Measurements from ENCODE around the gene ZNF678. TPM values are rescaled to one million over a fixed set of nuclear protein-coding genes. Genes with fewer than 3 reads are reported as not detected.

ZNF678 gene
- polyA plus RNA-seq, 3 donors, result 1.5 to 1.9 (median 1.7) TPM

DNA sequence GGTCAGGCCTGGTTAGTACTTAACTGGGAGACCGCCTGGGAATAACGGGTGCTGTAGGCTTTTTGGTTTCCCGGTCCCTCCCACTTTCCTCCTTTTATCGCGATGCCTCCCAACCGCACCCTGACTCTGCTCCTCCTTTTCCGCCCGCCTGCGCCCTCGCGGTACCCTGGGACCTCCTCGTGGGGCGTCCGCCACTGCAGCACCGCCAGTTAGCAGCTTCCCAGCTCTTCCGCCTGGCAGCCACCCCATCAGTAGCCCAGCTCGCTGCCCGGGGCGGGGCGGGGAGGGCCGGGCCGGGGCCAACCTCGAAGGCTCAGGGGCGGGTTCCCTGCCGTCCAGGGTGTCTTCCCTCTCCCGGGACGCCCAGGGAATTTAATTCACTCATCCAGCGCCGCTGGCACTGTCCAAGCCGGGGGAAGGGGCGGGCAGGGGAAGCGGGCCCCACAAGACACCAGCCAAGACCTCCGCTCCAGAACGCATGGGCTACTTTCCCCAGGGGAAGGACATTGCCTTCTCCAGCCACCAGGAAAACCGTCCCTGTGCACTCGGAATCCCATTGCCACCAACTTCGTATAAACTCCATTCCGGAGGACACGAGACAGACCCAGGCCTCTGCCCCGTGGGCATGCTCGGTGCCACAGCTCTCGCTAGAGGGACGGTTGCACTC lies 2.0 kb upstream of the ZNF678 start:
- Mint-ChIP-seq H3K4me3 (peak overlapping the region in 1 of 2 donors; percentile 48), H3K4me1 (peaks cover 35% of the 10 kb centered on the region), H3K27ac (no peak overlapping the region), H3K9me3 (peaks cover 24 to 69% (median 58%) of the 10 kb centered on the region in 7 donors), H3K27me3 (ENCODE audit: low read depth in 3 of 3) (peaks cover 49 to 55% (median 55%) of the 10 kb centered on the region in 3 donors), H3K36me3 (peaks cover 5 to 10% of the 10 kb centered on the region in 2 donors)
- no peak overlapping the region for H3K4me3 ChIP-seq (replicated peaks in 1 of 3; ENCODE audit: low read depth in 2 of 3, low read length in 3 of 3)
- H2AFZ ChIP-seq (ENCODE audit: insufficient read depth, low read depth, low read length, poor library complexity, severe bottlenecking), result no peak overlapping the region
- H3K27ac ChIP-seq (ENCODE audit: low read depth in 1 of 2, low read length in 2 of 2), result no peak overlapping the region
- H4K20me1 ChIP-seq (ENCODE audit: insufficient read depth, low read length), result no peaks in the 10 kb centered on the region
- peaks cover 11 to 58% of the 10 kb centered on the region in 2 donors for H3K27me3 ChIP-seq (ENCODE audit: control insufficient read depth in 2 of 2, insufficient read depth in 2 of 2, low read length in 2 of 2)
- 63% methylated on average over 40 of the region's 43 CpGs for WGBS (ENCODE audit: insufficient coverage)
- H3K9ac ChIP-seq (ENCODE audit: insufficient read depth, low read length, poor library complexity, severe bottlenecking), result no peak overlapping the region
- peaks cover 20% of the 10 kb centered on the region for H3K79me2 ChIP-seq (ENCODE audit: insufficient read depth, low read length)
- intact Hi-C loops (cut with micrococcal nuclease), result no loop called here
- DNase-seq, result no peak
- peaks cover 44 to 57% of the 10 kb centered on the region in 2 donors for H3K9me3 ChIP-seq (replicated peaks in 1 of 2; ENCODE audit: control insufficient read depth in 1 of 2, insufficient read depth in 1 of 2, low read length in 2 of 2)
- TF ChIP-seq, protein P1, sequence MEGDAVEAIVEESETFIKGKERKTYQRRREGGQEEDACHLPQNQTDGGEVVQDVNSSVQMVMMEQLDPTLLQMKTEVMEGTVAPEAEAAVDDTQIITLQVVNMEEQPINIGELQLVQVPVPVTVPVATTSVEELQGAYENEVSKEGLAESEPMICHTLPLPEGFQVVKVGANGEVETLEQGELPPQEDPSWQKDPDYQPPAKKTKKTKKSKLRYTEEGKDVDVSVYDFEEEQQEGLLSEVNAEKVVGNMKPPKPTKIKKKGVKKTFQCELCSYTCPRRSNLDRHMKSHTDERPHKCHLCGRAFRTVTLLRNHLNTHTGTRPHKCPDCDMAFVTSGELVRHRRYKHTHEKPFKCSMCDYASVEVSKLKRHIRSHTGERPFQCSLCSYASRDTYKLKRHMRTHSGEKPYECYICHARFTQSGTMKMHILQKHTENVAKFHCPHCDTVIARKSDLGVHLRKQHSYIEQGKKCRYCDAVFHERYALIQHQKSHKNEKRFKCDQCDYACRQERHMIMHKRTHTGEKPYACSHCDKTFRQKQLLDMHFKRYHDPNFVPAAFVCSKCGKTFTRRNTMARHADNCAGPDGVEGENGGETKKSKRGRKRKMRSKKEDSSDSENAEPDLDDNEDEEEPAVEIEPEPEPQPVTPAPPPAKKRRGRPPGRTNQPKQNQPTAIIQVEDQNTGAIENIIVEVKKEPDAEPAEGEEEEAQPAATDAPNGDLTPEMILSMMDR (IDR thresholded peaks at IDR 0.05), result no peak
- H3K4me2 ChIP-seq (replicated peaks; ENCODE audit: extremely low read depth, low read length, poor library complexity, severe bottlenecking), result no peak overlapping the region
- peaks cover 0 to 3% of the 10 kb centered on the region in 2 donors for H3K36me3 ChIP-seq (replicated peaks in 1 of 2; ENCODE audit: control insufficient read depth in 1 of 2, insufficient read depth in 2 of 2, low read length in 2 of 2)
- H3K4me1 ChIP-seq (ENCODE audit: control insufficient read depth in 1 of 2, insufficient read depth in 2 of 2, low read length in 2 of 2), result peaks cover 6 to 7% of the 10 kb centered on the region in 2 donors

DNA sequence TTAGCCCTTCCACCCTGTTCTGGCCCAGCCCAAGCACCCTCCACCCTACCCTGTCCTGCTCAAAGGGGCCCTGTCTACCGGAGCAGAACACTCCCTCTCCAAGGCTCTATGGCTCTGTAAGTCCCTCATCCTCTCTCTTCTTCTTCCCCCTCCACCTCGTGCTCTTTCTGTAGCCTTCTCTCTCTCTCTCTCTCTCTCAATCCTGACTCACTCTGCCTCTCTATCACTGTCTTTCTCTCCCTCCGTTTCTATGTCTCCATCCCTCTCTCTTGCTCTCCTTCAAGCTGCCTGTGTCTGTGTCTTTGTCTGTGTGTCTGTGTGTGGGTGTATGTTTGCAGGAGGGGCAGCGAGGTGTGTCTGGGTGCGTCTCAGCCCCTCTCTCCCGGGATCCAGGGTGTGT lies 1.3 kb upstream of the ZNF678 start:
- 94% methylated on average over 3 of the region's 6 CpGs for WGBS (ENCODE audit: insufficient coverage)
- no peaks in the 10 kb centered on the region for H4K20me1 ChIP-seq (ENCODE audit: insufficient read depth, low read length)
- no peak overlapping the region for H3K27ac ChIP-seq (ENCODE audit: low read depth in 1 of 2, low read length in 2 of 2)
- Mint-ChIP-seq H3K4me3 (peak overlapping the region in 1 of 2 donors; percentile 8), H3K36me3 (peaks cover 8 to 14% of the 10 kb centered on the region in 2 donors), H3K27ac (no peak overlapping the region), H3K4me1 (peaks cover 35% of the 10 kb centered on the region), H3K9me3 (peaks cover 24 to 66% (median 61%) of the 10 kb centered on the region in 7 donors), H3K27me3 (ENCODE audit: low read depth in 3 of 3) (peaks cover 49 to 55% (median 54%) of the 10 kb centered on the region in 3 donors)
- H2AFZ ChIP-seq (ENCODE audit: insufficient read depth, low read depth, low read length, poor library complexity, severe bottlenecking), result no peak overlapping the region
- TF ChIP-seq, protein P1 (IDR thresholded peaks at IDR 0.05), result no peak
- DNase-seq, result no peak
- peaks cover 6 to 7% of the 10 kb centered on the region in 2 donors for H3K4me1 ChIP-seq (ENCODE audit: control insufficient read depth in 1 of 2, insufficient read depth in 2 of 2, low read length in 2 of 2)
- intact Hi-C loops (cut with micrococcal nuclease), result no loop called here
- H3K4me2 ChIP-seq (replicated peaks; ENCODE audit: extremely low read depth, low read length, poor library complexity, severe bottlenecking), result no peak overlapping the region
- H3K36me3 ChIP-seq (replicated peaks in 1 of 2; ENCODE audit: control insufficient read depth in 1 of 2, insufficient read depth in 2 of 2, low read length in 2 of 2), result peaks cover 0 to 6% of the 10 kb centered on the region in 2 donors
- peaks cover 44 to 57% of the 10 kb centered on the region in 2 donors for H3K9me3 ChIP-seq (replicated peaks in 1 of 2; ENCODE audit: control insufficient read depth in 1 of 2, insufficient read depth in 1 of 2, low read length in 2 of 2)
- H3K27me3 ChIP-seq (ENCODE audit: control insufficient read depth in 2 of 2, insufficient read depth in 2 of 2, low read length in 2 of 2), result peaks cover 11 to 53% of the 10 kb centered on the region in 2 donors
- peaks cover 25% of the 10 kb centered on the region for H3K79me2 ChIP-seq (ENCODE audit: insufficient read depth, low read length)
- no peak overlapping the region for H3K4me3 ChIP-seq (replicated peaks in 1 of 3; ENCODE audit: low read depth in 2 of 3, low read length in 3 of 3)
- H3K9ac ChIP-seq (ENCODE audit: insufficient read depth, low read length, poor library complexity, severe bottlenecking), result no peak overlapping the region
